T-helper 2 cell treated with Interferon-gamma antibody and Interleukin-4, amounts not matched to agents 100 ng/mL and 5 ng/mL, for 36 hours (primary cell): ENCODE results near the gene XRRA1. TPM values are rescaled to one million over a fixed set of nuclear protein-coding genes. Genes with fewer than 3 reads are reported as not detected.
"Not testable (repeated sequence)": the region's sequence is repeated elsewhere in the genome, so short reads cannot be mapped to it uniquely, and the experiment has no call there.

Source experiments
- intact Hi-C: fragments of 100-400 bp; cut with micrococcal nuclease; formaldehyde crosslinking; loops from one replicate; pipeline ENCODE4 v1.15.1; 2023
- total RNA-seq: library from RNA; stranded (reverse); gene quantifications from 2 replicates; pipeline ENCODE4 v1.2.3, GENCODE V29; 2022

Gene XRRA1
- total RNA-seq, 1 donor from 2014 or later: 8.1 TPM

DNA sequence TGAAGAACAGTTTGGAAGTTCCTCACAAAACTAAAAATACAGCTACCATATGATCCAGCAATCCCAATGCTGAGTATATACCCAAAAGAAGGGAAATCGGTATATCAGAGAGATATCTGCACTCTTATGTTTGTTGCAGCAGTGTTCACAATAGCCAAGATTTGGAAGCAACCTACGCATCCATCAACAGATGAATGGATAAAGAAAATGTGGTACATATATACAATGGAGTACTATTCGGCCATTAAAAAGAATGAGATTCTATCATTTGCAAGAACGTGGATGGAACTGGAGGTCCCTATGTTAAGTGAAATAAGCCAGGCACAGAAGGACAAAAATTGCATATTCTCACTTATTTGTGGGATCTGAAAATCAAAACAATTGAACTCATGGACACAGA lies 46.5 kb downstream of the XRRA1 start:
- intact Hi-C loops: no loop called here

DNA sequence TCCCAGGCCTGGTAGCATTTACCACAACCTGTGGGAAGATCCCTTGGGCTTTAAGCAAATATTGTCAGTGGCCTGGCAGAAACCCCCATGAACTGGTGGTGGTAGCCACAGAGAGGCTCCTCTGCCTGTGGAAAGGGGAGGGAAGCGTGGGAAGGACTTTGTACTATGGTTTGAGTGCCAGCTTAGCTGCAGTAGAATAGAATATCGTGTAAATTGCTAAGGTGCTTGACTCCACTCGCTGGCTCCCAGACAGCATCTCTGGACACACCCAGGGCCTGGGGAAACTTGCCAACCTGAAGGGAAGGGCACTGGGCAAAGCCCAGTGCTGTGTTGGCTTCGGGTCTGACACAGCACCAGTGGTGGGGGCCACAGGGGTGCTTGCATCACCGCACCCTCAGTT lies 52.6 kb downstream of the XRRA1 start:
- intact Hi-C loops: no loop called here

DNA sequence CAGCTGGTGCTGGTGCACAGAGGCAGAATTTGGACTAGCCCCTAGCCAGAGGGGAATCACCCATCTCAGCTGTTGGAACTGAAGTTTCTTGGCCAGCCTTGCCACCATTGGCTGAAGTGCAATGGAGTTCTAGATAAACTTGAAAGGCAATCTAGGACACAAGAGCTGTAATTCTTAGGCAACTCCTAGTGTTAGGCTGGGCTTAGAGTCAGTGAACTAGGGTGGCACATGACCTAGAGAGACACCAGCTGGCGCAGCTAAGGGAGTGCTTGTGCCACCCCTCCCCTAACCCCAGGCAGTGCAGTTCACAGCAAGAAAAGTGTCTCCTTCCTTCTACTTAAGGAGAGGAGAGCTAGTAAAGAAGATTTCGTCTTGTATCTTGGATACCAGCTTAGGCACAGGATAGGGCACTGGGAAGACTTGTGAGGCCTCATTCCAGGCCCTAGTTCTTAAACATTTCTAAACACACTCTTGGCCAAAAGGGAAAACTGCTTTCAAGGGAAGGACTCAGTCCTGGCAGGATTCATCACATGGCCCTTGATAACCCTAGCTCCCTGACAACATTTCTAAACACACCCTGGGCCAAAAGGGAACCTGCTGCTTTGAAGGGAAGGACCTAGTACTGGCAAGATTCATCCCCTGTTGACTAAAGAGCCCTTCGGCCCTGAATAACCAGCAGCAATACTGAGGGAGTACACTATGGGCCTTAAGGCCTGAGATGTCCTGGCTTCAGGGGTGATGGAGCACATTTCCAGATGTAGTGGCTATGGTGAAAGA lies 53.4 kb downstream of the XRRA1 start:
- intact Hi-C loops: no loop called here

DNA sequence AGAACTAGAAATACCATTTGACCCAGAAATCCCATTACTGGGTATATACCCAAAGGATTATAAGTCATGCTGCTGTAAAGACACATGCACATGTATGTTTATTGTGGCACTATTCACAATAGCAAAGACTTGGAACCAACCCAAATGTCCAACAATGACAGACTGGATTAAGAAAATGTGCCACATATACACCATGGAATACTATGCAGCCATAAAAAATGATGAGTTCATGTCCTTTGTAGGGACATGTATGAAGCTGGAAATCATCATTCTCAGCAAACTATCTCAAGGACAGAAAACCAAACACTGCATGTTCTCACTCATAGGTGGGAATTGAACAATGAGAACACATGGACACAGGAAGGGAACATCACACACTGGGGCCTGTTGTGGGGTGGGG lies 55.9 kb downstream of the XRRA1 start:
- intact Hi-C loops: not testable (repeated sequence)

DNA sequence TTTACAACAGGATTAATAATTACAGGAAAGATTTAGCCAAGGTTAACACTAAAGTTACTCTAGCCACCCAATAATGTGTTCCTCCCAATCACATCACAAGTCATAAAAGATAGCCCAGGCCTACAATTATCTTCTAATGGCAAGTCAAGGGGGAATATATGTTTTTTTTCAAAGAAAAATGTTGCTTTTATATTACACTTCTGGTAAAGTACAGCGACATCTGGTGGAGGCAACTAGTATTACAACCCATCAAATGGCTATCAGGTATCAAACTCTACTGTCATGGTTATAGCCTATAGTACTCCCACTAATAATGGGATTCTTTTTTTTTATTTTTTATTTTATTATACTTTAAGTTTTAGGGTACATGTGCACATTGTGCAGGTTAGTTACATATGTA lies 71.8 kb downstream of the XRRA1 start:
- intact Hi-C loops: no loop called here

DNA sequence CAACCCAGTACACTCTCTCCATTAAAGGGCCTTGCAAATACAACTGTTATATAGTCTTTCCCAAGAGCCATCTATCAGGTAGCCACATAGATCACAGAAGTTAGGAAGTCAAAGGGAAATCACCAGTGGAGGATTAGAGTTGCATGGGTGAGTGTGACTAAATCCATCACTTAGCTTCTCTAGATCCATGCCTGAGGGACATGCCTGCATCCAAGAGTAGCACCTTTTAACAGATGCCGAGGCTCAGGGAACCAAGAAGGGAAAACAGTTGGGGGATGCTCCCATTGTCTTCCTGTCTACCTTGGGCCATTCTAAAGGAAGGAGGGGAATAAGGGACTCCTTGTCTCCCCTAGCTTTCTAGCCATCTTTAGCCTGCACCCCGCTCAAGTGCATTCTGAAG lies 77.9 kb downstream of the XRRA1 start:
- intact Hi-C loops: loop anchor here (5.0 kb wide), 1 partner anchor 419 kb away; no protein-coding TSS in a partner anchor

DNA sequence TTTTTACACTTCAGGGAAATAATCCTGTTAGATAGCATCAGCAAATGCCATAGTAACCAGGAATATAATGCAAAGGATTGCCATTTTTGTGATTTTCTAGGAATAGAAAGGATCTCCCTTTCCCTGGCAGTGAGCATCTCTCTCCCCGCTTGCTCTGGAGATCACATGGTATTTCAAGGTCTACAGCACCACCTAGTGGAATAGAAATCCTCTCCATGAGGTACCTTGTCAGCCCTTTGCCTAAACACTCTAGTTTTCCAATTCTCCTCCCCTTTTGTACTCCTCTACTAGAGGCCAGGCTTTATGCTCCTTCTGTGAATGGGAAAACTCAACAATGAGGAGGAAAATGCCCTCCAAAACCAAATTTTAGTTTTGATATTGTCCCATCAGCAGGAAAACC lies 78.4 kb downstream of the XRRA1 start:
- intact Hi-C loops: loop anchor here (5.0 kb wide), 1 partner anchor 418 kb away; no protein-coding TSS in a partner anchor

DNA sequence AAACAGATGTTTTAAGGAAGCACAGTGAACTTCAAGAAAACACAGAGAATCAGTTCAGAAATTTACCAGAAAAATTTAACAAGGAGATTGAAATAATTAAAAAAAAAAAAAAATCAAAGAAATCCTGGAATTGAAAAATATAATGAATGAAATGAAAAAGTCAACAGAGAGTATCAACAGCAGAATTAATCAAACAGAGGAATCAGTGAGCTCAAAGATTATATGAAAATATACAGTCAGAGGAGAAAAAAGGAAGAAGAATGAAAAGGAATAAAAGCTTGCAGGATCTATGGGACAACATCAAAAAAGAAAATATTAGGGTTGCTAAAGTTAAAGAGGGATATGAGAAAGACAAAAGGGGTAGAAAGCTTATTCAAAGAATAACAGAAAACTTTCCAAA lies 82.3 kb downstream of the XRRA1 start:
- intact Hi-C loops: no loop called here

DNA sequence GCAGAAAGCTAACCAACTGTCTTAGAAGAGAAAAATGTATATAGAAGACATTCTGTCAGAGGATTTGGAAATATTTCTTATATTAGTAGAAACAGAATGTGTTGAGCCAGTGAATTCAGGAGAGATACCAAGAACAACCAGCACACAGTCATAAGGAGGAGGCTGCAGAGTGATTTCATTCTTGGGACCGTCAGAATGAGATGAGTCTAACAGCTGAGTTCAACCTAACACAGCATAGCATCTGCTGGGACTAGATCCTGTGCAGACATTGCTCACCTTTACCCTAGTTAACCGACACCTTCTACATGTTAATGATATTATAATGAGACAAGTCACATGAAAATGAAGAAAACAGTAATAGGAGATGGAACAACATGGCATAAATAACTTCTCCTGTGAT lies 85.5 kb downstream of the XRRA1 start:
- intact Hi-C loops: no loop called here

DNA sequence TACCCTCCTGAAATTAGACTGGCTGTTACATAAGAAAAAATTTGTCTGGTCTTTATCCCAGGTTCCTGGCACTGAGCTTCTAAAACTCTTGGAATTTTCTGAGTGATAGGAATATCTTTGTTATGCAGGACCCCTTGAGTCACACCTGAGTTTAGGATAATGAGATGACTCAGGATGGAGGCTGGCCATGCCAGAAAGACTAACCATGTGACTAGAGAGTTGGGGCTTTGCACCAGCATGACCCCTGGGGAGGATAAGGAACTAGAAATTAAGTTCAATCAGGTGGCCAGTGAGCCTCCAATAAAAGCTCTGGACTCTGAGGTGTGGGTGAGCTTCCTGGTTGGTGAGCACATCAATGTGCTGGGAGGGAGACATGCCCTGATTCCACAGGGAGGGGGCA lies 88.1 kb downstream of the XRRA1 start:
- intact Hi-C loops: no loop called here

DNA sequence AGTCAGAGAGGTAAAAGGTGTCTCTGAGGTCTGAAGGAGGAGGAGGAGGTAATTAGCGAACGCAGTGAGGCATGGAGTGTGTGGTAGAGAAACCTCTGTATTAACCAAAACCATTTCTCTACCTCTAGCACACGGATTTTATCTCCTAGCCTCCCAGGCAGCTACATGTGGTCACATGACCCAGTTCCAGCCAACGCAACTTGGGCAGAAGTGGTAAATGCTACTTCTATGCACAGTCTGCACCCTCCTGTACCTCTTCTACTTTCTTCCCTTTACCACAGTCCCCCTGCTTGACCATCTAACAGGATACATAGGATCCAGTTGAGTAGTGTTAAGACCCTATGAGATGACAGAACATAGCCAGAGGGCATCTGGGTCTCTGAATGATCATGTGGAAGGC lies 95.7 kb downstream of the XRRA1 start:
- intact Hi-C loops: no loop called here

DNA sequence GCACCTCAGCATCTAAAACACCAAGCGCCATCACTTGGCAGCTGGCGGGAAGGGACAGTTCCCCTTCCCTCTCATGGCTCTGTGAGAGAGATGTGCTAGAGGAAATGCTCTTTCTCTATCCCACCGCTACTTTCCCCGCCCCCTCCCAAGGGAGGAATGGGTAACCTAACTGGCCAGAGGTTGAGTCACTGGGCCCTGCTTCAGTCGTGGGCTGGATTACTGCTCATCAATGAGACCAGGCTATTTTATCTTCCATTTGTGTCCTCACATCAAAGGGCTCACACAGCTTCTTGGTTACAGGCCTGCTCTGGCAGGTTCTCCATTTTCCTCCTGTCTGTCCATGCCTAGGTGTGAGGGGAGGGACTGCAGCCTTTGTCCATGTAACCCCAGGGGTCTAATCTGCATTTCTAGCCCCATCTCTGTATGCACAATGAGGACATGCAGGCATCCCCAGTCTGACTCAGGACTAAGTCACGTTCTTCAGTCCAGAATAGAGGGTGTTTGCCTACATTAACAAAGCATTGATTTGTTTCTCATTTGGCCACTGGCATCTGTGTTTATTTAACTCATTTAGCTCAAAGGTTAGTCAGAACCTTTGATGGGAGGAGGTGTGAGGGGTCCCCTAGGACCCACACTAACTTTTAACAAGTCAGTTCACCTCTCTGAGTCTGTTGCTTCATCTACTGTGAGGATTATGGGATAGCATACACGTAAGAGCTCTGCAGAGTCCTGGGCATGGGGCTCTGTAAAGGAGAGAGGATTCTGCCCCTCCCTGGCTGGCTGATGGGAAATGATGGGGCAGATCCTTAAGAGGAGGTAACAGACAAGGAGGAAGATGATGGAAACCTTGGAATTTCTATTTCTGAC lies 99.1 kb downstream of the XRRA1 start:
- intact Hi-C loops: no loop called here

DNA sequence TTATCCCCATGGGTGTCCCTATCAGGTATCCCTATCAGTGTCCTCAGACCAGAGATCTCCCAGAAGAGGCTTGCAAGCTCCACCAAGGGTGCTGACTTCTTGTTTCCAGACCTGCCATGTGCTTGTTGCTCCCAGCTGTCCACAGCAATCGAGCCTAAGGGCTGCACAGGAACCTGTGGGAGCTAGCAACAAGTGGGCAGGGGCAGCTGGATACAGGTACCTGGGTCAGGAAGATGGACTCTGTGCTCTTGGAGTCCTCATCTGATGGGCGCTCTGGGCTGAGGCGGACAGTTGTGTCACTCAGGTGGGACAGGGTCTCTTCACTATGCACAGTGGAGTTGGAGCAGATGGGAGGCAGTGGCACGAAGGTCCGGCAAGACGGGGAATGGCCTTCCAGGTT lies 101.0 kb downstream of the XRRA1 start:
- intact Hi-C loops: no loop called here

DNA sequence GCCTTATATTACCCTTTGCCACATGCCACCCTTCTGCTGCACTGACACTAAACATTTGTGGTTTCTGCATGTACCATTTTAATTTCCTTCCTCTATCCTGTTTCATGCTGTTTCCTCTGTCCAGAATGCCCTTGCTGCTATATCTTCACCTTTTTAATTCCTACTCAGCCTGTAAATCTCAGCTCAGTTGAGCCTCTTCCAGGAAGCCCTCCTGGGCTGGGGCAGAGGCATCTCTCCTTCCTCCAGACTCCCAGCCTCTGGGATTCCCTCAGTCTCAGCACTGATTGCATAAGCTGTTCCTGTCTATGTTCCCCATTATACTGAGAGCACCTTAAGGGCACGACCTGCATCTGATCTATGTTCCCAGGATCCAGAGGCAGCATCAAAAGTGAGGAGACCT lies 101.5 kb downstream of the XRRA1 start:
- intact Hi-C loops: no loop called here

DNA sequence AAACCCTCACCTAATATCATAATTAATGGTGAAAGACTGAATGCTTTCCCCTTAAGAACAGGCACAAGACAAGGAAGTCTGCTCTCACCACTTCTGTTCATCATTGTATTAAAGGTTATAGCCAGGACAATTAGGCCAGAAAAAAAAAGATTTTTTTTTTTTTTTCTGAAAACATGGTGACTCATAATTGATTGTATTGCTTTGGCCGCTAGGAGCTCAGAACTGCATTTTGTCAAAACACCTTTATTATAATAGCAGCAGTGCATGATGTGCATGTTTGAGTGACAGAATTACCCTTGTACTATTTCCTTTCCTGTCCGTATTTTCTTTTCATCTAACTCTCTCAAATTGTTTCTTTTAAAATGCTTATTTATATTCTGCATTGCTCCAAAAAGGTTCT lies 102.1 kb downstream of the XRRA1 start:
- intact Hi-C loops: no loop called here

DNA sequence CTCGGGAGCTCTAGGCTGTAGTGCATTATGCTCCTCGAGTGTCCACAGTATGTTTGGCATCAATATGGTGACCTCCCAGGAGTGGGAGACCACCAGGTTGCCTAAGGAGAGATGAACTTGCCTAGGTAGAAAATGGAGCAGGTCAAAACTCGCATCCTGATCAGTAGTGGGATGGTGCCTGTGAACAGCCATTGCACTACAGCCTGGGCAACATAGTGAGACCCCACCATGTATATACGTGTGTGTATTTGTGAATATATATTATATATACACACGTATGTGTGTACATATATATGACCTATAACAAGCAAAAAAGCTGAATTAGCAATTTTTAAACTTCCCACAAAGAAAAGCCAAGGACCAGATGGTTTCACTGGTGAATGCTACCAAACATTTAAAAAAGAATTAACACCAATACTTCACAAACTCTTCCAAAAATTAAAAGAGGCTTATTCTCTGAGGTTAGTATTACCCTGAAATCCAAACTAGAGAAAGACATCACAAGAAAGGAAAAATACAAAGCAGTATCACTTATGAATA lies 102.8 kb downstream of the XRRA1 start:
- intact Hi-C loops: no loop called here

DNA sequence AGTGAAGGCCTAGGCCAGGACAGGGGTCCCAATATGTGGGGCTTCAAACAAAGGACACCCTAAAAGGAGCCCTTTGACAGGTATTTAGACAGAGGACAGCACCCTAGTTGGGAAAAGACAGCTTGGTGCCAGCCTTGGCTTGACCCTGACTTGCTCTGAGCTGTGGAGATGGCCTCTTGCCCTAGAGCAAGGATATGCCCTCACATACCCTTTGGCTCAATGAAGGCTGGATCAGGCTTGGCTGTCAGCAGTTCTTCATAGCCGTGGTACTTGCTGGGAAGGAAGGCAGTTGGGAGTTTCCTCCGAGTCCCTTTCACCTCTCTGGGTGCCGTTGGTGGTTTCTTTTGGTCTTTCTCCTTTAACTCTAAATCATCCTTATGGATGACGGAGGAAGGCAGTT lies 104.0 kb downstream of the XRRA1 start:
- intact Hi-C loops: no loop called here

DNA sequence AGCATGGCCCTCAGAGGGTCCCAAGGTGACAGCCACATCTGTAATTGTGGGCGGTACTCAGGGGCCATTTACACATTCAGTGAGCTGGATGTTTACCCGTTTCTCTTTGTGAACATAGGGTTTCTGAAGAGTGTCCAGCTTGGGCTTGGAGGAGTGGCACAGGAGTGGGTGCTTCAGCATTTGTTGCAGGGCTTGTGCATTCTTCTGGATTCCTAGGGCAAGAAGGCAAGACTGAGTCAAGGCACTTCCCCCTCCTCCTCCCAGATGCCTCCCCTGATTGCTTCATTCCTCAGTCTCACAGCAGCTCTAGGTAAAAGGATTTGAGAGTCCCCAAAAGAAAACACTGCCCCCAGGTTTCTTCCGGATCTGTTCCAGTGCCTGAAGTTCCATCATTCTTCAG lies 104.8 kb downstream of the XRRA1 start:
- intact Hi-C loops: no loop called here

DNA sequence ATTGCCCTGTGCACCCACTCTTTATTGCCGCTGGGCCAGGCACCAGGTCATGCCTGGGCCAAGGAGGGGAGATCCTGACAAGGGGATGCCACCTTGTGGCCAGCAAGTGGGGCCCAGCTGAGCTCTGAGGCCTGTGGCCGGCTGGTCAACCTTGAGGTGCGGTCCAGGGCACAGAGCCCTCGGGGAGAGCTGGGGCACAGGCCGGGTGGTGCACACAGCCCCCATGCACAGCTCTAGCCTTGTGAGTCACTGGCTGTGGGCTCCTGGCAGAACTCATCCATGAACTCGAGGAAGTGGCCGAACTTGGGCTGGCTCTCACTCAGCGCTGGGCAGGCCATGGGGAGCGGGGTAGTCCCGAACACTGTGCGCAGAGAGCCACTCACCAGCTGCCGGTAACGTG lies 105.9 kb downstream of the XRRA1 start:
- intact Hi-C loops: no loop called here

DNA sequence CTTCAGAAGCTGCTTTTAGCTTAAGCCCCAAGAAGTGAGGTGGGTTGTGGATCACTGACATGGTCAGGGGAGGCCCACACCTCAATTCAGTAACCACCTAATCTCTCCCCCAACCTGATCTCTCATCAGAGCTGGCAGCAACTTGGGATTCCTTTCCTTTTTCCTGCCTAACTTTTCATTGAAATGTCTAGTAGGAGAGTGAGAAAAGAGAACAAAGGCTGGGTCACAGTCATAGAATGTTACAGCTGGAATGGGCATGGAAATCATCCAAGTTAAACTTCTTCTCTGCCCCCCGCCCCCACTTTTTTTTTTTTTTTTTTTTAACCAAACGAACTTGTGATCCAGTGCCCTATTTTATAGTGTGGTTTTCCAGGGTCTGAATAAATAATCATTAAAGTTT lies 108.4 kb downstream of the XRRA1 start:
- intact Hi-C loops: no loop called here

DNA sequence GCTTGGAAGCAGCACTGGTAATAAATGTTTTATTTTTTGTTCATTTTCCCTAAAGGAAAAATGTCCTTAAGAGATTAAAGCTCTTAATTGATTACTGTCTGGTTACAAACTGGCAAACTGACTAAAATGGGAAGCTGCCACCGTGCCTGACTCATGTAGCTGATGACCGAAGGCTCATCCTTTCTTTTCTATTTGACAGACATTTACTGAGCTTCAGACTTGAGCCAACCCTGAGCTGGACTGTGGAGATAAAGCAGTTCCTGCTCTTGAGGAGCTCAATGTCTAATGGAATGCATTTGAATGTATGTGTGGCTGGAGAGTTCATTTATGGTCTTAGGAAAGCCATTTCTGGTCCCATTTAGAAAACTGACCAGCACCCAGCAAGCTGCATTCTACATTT lies 108.9 kb downstream of the XRRA1 start:
- intact Hi-C loops: no loop called here

DNA sequence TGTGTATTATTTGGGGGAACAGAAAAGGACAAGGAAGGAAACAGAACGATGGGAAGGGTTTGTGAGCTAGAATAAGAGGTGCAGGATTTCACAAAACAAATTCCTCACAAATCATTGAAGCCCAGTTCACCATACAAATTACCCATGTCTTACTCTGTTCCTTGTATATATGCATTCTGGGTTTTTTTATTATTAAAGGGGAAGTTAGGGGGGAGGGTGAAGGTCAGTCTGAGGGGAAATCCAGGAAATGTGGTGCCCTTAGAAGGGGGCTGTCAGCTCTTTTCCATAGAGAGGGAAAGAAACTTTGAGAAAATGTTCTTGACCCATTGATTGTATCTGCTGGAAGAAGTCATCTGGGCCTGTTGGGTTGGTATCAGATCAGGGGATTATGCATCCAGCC lies 109.4 kb downstream of the XRRA1 start:
- intact Hi-C loops: no loop called here
